ENCODE measurements around the gene CYSTM1. TPM values are rescaled to one million over a fixed set of nuclear protein-coding genes. Genes with fewer than 3 reads are reported as not detected.

The CYSTM1 gene
- polyA plus RNA-seq, 1 donor from 2014 or later, result 6.6 TPM

DNA sequence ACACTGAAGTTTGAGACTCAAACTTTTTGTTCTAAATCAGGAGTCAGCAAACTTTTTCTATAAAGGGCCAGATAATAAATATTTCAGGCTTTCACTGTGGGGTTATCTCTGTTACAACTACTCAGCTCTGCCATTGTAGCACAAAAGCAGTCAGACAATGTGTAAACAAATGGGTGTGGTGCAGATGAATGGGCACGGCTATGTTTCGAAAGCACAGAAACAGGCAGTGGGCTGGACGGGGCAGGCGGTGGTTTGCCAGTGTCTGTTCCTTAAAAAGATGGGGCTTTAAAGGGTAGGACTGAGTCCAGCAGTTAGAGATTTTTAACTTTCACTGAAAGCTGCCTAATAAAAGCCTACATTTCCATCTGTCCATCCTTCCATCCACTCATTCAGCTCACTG lies 79.0 kb downstream of the CYSTM1 start:
- TF ChIP-seq POLR2AphosphoS5 (IDR thresholded peaks at IDR 0.05) (no peak), EP300 (conservative IDR thresholded peaks at IDR 0.05; ENCODE audit: poor library complexity, severe bottlenecking) (no peak), SMC3 (conservative IDR thresholded peaks at IDR 0.05; ENCODE audit: poor library complexity) (no peak), TAF1 (IDR thresholded peaks at IDR 0.05; ENCODE audit: low read depth) (no peak), CTCF (IDR thresholded peaks at IDR 0.05; ENCODE audit: poor library complexity, severe bottlenecking) (no peak), RAD21 (conservative IDR thresholded peaks at IDR 0.05) (no peak), EZH2 (IDR thresholded peaks at IDR 0.05; ENCODE audit: borderline replicate concordance, insufficient read depth, low read length, poor library complexity, severe bottlenecking) (no peak), MXI1 (conservative IDR thresholded peaks at IDR 0.05; ENCODE audit: poor library complexity, severe bottlenecking) (no peak)
- TF ChIP-seq, protein P1, sequence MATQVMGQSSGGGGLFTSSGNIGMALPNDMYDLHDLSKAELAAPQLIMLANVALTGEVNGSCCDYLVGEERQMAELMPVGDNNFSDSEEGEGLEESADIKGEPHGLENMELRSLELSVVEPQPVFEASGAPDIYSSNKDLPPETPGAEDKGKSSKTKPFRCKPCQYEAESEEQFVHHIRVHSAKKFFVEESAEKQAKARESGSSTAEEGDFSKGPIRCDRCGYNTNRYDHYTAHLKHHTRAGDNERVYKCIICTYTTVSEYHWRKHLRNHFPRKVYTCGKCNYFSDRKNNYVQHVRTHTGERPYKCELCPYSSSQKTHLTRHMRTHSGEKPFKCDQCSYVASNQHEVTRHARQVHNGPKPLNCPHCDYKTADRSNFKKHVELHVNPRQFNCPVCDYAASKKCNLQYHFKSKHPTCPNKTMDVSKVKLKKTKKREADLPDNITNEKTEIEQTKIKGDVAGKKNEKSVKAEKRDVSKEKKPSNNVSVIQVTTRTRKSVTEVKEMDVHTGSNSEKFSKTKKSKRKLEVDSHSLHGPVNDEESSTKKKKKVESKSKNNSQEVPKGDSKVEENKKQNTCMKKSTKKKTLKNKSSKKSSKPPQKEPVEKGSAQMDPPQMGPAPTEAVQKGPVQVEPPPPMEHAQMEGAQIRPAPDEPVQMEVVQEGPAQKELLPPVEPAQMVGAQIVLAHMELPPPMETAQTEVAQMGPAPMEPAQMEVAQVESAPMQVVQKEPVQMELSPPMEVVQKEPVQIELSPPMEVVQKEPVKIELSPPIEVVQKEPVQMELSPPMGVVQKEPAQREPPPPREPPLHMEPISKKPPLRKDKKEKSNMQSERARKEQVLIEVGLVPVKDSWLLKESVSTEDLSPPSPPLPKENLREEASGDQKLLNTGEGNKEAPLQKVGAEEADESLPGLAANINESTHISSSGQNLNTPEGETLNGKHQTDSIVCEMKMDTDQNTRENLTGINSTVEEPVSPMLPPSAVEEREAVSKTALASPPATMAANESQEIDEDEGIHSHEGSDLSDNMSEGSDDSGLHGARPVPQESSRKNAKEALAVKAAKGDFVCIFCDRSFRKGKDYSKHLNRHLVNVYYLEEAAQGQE (IDR thresholded peaks at IDR 0.05; ENCODE audit: borderline replicate concordance), result no peak
- no peaks in the 10 kb centered on the region for H3F3A ChIP-seq (ENCODE audit: insufficient read depth, low read length, poor library complexity, severe bottlenecking)
- no peak overlapping the region for H3K4me3 ChIP-seq (ENCODE audit: low read length)
- peaks cover 4% of the 10 kb centered on the region for H4K20me1 ChIP-seq (ENCODE audit: insufficient read depth)
- H3K9me2 ChIP-seq (ENCODE audit: insufficient read depth, low read length), result no peaks in the 10 kb centered on the region
- H3K4me2 ChIP-seq (ENCODE audit: low read length), result no peak overlapping the region
- no peak overlapping the region for H3K27ac ChIP-seq (ENCODE audit: low read length)
- no peaks in the 10 kb centered on the region for H3K79me2 ChIP-seq (replicated peaks; ENCODE audit: insufficient read depth, low read length)
- no peaks in the 10 kb centered on the region for H3K36me3 ChIP-seq (ENCODE audit: insufficient read depth, low read length)
- H3K27me3 ChIP-seq (ENCODE audit: insufficient read depth, low read depth, low read length), result no peaks in the 10 kb centered on the region
- no peak overlapping the region for H2AFZ ChIP-seq (ENCODE audit: low read depth, low read length)
- no peak overlapping the region for H3K9ac ChIP-seq (ENCODE audit: low read length)
- no peaks in the 10 kb centered on the region for H3K9me3 ChIP-seq (ENCODE audit: low read length)

DNA sequence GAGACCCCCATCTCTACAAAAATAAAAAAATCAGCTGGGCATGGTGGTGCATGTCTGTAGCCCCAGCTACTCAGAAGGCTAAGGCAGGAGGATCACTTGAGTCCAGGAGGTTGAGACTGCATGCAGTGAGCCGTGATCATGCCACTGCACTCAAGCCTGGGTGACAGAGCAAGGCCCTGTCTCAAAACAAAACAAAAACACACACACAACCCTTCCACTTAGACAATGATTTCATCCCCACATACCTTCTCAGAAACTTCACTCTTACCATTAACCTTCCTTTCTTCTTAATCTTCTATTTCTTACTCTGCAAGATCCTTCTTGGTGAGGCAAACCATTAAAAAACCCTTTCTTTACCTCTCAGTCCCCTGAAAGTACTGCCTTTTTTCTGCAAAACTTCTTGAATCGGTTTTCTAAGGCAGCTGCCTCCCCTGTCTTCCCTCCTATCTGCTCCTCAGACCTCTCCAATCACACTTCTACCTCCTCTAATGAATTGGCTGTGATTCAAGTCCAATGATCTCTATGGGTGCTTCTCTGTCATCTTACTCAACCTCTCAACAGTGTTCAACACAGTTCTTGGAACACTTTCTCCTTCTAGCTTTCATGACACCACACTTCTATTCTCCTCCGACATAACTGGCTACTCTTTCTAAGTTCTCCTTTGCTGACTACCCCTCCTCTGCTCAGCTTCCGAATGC lies 80.6 kb downstream of the CYSTM1 start:
- Histone ChIP-seq H3K27me3 (ENCODE audit: insufficient read depth, low read depth, low read length) (no peaks in the 10 kb centered on the region), H3F3A (ENCODE audit: insufficient read depth, low read length, poor library complexity, severe bottlenecking) (no peaks in the 10 kb centered on the region), H3K27ac (ENCODE audit: low read length) (no peak overlapping the region), H3K79me2 (replicated peaks; ENCODE audit: insufficient read depth, low read length) (peaks cover 5% of the 10 kb centered on the region), H3K4me2 (ENCODE audit: low read length) (no peak overlapping the region), H3K36me3 (ENCODE audit: insufficient read depth, low read length) (no peaks in the 10 kb centered on the region), H3K4me3 (ENCODE audit: low read length) (no peak overlapping the region), H4K20me1 (ENCODE audit: insufficient read depth) (peaks cover 4% of the 10 kb centered on the region), H3K9me2 (ENCODE audit: insufficient read depth, low read length) (no peaks in the 10 kb centered on the region), H2AFZ (ENCODE audit: low read depth, low read length) (no peak overlapping the region), H3K9me3 (ENCODE audit: low read length) (no peaks in the 10 kb centered on the region), H3K9ac (ENCODE audit: low read length) (no peak overlapping the region)
- TF ChIP-seq EZH2 (IDR thresholded peaks at IDR 0.05; ENCODE audit: borderline replicate concordance, insufficient read depth, low read length, poor library complexity, severe bottlenecking), result no peak
- TF ChIP-seq CTCF (IDR thresholded peaks at IDR 0.05; ENCODE audit: poor library complexity, severe bottlenecking), result no peak
- TF ChIP-seq SMC3 (conservative IDR thresholded peaks at IDR 0.05; ENCODE audit: poor library complexity), result no peak
- no peak for TF ChIP-seq TAF1 (IDR thresholded peaks at IDR 0.05; ENCODE audit: low read depth)
- no peak for TF ChIP-seq POLR2AphosphoS5 (IDR thresholded peaks at IDR 0.05)
- no peak for TF ChIP-seq MXI1 (conservative IDR thresholded peaks at IDR 0.05; ENCODE audit: poor library complexity, severe bottlenecking)
- TF ChIP-seq RAD21 (conservative IDR thresholded peaks at IDR 0.05), result no peak
- TF ChIP-seq, protein P1 (IDR thresholded peaks at IDR 0.05; ENCODE audit: borderline replicate concordance), result no peak
- no peak for TF ChIP-seq EP300 (conservative IDR thresholded peaks at IDR 0.05; ENCODE audit: poor library complexity, severe bottlenecking)

All from neural cell (in vitro differentiated cells).